NCI-H2227 (cell line): Measurements from ENCODE around the gene ALDH16A1.

Experiments
- DNase-seq: peaks from one replicate; lab custom pipeline; 2025; ENCODE audit not compliant: unreplicated experiment; lab: John Stamatoyannopoulos, UW

The ALDH16A1 gene

GRCh38 chr19:49487277-49488045 lies 34.4 kb downstream of the ALDH16A1 start, which contains the start of gene RPL13A:
Gene RPL13A, plus strand, starts transcription at chr19:49487608. Its CDS starts 22 bp downstream, at chr19:49487630.
- DNase-seq: peak; percentile 99

DNA sequence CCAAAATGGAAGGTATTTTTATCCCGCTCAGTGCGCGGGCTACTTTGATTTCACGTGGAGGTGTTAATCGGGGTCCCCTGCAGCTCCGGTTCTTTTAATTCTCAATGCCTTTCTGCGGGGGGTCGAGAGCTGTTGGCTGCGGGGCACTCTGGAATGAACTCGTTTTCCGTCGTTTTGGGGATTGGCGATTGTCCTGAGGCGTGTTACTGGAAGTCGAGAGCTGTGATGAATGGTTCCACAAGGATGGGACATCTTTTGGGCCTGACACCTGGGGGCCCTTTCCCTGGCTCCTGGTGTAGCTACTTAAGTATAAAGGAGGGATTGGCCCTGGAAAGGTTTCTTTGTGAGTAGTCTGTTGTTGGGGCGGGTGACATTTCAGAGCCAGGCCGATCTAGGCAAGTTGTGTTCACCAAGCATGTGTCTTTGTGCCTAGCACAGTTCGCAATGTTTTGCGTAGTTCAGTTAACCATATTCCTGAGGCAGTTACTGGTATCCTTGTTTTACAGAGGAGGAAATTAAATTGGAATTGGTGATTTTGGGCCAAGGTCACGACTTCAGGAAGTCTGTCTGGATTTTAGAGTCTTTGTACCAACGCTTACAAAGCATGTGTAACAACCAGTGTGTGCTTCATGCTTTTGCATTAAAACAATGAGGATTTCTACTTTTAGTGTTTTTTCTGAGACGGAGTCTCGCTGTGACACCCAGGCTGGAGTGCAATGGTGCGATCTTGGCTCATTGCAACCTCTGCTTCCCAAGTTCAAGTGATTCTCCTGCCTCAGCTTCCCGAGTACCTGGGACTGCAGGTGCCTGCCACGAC lies 35.2 kb downstream of the ALDH16A1 start:
- DNase-seq: no peak

DNA sequence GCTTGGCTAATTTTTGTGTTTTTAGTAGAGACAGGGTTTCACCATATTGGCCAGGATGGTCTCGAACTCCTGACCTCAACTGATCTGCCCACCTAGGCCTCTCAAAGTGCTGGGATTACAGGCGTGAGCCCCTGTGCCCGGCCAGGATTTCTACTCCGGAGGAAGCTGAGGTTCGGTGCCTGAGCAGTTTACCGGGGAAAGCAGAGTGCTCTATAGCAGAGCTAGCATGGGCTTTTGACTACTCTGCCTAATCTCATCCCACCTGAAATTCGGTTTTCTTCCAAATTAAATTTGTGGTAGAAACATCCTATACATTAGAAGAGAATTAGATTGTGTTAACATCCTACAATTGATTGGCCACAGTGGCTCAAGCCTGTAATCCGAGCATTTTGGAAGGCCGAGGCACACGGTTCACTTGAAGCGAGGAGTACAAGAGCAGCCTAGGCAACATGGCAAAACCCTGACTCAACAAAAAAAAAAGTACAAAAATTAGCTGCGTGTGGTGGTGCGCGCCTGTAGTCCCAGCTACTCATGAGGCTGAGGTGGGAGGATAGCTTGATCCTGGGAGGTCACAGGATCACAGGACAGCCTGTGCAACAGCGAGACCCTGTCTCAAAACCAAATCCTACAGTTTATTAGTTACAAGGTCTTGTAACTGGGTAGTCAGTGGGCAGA lies 36.0 kb downstream of the ALDH16A1 start:
- no peak for DNase-seq

GRCh38 chr19:49489601-49490167 lies 36.7 kb downstream of the ALDH16A1 start:
- DNase-seq: no peak

- no peak for DNase-seq
Measured at GRCh38 chr19:49490287-49491029, 37.4 kb downstream of the ALDH16A1 start.

DNA sequence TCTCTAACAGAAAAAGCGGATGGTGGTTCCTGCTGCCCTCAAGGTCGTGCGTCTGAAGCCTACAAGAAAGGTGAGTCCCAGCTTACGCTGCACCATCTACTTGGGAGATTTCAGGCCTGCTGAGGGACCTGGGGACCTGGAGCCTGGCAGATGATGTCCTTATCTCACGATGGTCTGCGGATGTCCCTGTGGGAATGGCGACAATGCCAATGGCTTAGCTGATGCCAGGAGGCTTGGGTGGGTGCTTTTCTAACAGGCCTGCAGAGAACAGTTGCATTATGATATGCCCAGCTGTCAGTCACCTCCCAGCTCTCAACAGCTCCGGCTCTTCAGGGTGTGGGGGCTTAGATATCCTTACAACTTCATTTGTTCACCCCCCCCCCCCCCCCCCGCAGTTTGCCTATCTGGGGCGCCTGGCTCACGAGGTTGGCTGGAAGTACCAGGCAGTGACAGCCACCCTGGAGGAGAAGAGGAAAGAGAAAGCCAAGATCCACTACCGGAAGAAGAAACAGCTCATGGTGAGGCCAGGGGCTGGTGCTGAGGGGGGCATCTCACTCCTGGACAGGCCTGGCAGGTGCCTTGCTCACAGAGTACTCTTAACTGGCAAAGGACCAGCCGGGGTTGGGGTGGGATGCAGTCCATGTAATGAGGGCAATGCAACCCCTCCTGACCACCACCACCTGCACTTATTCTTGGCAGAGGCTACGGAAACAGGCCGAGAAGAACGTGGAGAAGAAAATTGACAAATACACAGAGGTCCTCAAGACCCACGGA lies 38.2 kb downstream of the ALDH16A1 start:
- DNase-seq: no peak

- no peak for DNase-seq
Measured at GRCh38 chr19:49491804-49492572, 39.0 kb downstream of the ALDH16A1 start.

DNA sequence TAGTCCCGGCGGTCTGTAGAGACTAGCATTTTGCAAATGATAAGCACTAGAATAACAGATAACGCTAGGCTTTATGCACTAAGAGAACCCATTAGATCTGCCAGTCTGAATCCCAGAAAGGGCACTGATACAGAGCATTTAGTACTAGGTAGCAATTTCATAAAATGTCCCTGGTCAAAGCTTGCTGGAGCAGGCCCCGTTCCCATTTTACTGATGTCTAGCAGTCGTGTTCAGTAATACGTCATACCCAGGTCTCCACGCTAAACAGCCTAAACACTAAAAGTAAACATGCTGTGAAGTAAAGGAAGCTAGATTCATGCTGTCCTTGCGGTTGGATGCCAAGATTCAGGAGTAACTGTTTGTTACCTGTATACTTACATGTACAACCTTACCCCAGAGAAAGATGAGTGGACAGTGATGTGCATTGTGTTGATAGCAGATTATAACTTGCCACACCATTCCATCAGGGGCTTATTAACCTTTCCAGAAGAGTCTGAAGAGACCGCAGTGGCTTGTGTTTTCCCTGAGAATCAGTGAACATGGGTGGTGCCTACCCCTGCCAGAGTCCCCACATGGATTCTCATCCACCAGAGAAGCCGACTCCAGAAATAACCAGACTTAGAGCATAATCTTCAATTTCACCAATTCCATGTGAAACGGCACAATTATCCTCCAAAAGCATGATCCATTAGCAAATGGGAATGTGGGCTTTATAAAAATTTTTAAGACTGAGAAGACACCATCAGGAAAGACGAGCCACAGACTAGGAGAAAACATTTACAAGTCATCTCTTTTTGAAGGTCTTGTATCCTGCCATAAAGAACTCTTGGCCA lies 39.8 kb downstream of the ALDH16A1 start:
- no peak for DNase-seq

GRCh38 chr19:49496574-49497008 lies 43.6 kb downstream of the ALDH16A1 start:
- DNase-seq: no peak

DNA sequence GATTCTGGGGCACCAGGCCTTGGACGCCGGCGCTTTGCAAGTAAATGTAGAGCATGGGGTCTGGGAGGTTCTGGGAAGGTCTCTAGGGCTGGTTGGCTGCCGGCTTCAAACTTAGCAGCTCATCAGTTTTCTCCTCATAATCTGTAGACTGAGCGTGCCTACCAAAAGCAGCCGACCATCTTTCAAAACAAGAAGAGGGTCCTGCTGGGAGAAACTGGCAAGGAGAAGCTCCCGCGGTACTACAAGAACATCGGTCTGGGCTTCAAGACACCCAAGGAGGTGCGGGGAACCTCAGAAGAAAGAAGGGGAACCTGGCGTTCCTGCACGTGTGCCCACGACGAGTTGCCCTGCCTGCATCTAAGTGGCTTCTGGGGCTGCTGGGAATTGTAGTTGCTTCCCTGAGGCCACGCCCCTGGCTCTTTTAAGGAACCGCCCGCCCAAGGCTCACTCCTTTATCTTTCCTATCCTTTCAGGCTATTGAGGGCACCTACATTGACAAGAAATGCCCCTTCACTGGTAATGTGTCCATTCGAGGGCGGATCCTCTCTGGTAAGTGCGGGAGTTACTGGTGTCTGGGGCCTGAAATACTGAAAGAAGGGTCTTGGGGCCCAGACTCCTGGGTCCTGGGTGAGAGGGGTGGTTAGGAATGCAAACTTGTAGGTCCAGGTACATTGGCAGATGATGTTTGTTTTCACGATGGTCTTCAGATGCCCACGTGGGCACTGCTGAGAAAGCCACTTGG lies 44.2 kb downstream of the ALDH16A1 start:
- peak; percentile 65 for DNase-seq

GRCh38 chr19:49497789-49498103 lies 44.7 kb downstream of the ALDH16A1 start:
- DNase-seq: no peak

DNA sequence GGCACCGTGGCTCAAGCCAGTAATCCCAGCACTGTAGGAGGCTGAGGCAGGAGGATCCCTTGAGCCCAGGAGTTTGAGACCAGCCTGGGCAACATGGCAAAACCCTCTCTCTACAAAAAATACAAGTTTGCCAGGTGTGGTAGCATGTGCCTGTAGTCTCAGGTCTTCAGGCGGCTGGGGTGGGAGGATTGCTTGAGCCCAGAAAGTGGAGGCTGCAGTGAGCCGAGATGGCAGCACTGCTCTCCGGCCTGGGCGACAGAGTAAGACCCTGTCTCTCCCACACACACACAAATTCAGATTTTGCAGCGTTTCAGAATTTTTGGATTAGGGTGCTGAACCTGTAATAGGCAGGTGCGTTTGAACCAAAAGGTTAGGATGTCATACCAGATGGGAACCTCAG lies 45.5 kb downstream of the ALDH16A1 start:
- no peak for DNase-seq

DNA sequence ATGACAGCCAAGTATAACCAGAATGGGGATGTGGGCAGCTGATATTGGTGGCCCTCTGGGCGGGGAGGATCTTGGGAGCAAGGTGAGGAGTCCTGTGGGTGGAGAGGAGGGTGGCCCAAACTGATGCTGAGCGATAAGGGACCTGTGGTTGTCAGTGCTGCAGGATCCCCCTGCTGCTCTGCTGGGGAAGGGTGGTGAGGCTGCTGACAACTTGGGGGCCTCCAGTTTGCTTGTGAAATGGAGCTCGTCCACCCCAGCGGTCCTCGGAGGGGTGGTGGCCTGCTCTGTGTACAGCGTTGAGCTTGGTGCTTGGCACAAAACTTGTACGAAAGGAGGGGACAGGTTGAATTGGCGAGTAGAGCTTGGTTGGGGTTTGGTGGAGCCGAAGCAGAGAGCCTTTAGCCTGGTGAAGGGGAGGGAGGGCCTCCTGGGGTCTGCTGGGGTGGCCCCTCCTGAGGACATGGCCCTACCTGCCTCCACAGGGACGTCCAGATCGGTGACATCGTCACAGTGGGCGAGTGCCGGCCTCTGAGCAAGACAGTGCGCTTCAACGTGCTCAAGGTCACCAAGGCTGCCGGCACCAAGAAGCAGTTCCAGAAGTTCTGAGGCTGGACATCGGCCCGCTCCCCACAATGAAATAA lies 46.1 kb downstream of the ALDH16A1 start:
- no peak for DNase-seq

DNA sequence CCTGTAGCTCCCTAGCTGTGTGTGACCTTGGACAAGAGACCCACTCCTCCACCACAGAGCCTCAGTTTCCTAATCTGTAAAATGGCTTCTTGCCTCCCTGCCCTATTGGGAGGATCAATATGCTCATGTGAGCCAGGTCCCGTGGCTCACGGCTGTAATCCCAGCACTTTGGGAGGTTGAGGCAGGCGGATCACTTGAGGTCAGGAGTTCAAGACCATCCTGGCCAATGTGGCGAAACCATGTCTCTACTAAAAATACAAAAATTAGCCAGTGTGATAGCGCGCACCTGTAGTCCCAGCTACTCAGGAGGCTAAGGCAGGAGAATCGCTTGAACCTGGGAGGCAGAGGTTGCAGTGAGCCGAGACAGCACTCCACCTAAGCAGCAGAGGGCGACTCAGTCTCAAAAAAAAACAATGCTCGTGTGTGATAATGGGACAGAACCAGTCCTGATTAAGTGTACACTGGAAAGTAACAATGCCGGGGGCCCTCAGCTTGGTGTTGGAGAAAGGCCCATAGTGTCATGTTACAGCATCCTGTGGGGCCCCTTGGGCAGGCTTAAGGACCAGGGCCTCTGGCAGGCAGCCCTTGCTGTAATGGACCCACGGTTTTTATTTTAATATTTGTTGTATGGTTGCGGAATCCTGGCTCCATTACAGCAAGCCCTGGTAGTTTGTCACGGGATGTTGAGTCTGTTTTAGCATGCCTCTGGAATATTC lies 50.0 kb downstream of the ALDH16A1 start:
- peak; percentile 37 for DNase-seq

DNA sequence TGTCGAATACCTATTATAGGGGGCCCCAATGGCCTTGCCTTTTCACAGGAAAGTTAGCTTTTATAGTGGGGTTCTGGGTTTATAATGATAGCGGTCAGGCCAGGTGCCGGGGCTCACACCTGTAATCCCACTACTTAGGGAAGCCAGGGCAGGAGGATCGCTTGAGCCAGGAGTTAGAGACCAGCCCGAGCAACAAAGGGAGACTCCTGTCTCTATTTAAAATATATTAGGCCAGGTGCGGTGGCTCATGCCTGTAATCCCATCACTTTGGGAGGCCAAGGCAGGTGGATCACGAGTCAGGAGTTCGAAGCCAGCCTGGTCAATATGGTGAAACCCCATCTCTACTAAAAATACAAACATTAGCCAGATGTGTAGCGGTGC lies 50.5 kb downstream of the ALDH16A1 start:
- no peak for DNase-seq

- no peak for DNase-seq
Measured at GRCh38 chr19:49506575-49507105, 53.6 kb downstream of the ALDH16A1 start.
